Epithelial cell of prostate (primary cell): Measurements from ENCODE around the gene GTF3C1.

ENCODE experiments used
- DNase-seq: peaks from one replicate; pipeline ENCODE4 v3.0.0-alpha.2; 2011; ENCODE audit warnings: low read depth, low spot score
- H3K27ac ChIP-seq: fragments of 450-650 bp; 2 replicates; pipeline ENCODE4 v1.5.1; 2017; ENCODE audit warnings: mild to moderate bottlenecking

GTF3C1 gene

DNA sequence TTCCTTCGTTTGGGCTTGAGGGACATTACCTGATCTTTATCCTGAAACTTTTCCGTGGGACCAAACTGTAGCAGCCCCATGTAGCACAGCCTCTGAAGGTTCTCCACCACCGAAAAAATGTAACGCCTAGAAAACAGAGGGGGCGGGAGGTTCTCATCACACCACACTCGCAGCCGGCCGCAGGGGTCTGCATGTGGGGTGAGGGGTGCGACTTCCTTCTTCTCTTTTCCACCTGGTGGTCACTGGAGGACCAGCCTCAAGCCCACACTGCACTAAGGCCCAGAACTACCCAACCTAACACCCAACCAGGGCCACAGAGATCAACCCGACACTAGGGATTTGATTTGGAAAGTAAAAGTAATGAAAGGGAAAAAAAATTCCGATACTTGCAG lies 57.1 kb downstream of the GTF3C1 start:
- no peak overlapping the region for H3K27ac ChIP-seq
- no peak for DNase-seq

DNA sequence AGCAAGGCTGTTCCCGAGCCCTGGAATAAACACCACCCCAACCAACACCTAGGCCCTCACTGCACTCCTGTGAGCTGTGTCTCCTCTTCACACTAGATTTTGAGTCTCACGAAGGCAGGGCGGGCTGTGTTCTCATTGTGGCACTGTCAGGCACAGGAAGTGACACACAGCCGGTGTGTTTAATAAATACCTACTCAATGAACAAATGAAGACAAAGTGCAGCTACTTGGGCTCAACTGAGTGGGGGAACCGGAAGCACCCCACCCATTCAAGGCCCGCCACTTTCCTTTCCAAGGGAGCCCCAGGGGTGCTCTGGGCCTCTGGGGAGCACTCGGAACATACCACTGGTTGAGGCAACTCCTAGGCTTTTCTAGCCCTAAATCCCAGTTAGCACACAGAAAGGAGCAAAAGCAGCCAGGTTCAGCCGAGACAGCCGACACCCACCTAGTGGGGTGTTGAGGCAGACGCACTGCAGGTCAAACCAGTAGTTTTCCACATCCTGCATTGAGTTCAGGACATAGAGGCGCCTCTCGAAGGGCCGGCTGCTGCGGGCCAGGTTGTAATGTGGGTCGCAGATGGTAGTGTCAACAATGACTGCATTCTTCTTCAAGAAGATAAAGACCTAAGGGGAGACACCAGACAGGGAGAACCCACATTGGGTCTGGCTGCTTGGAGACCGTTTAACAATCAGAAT lies 57.7 kb downstream of the GTF3C1 start:
- no peak for DNase-seq
- H3K27ac ChIP-seq: no peak overlapping the region

DNA sequence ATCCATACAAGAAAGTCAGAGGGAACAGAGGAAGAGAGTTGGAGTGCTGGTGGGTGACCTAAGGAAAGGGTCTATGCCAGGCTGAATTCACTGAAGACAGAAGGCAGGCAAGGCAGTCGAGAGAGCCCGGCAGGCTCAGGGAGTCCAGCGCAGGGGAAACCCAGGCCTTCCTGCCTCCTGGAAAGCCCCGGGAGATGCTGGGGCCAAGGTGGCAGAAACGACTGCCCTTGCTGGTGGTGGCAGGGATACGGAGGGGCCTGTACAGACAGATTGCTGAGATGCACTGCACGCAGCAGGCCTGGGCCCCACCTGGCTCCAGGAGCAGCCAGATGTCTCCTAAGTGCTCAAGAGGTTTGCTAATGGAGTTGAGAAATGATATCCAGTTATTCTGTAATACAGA lies 59.8 kb downstream of the GTF3C1 start:
- no peak for DNase-seq
- H3K27ac ChIP-seq: no peak overlapping the region

DNA sequence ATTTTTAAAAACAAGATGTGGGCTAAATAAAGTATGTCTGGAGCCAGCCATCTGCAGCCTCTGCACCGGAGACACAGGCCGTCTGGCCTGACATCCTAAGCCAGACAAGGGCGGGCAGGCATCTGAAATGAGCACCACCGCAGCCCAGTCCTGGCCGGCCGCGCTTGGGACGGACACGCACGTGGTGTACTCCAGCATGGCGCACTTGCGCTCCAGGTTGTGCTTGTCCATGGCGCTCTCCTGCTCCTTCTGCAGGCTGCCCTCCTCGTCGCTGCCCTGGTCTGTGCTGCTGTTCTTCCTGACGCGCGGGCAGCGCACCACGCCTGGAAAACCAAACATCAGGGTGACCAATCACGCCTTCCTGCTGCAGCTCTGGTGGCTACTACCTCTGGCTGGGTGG lies 60.3 kb downstream of the GTF3C1 start:
- DNase-seq: no peak
- H3K27ac ChIP-seq: no peak overlapping the region

DNA sequence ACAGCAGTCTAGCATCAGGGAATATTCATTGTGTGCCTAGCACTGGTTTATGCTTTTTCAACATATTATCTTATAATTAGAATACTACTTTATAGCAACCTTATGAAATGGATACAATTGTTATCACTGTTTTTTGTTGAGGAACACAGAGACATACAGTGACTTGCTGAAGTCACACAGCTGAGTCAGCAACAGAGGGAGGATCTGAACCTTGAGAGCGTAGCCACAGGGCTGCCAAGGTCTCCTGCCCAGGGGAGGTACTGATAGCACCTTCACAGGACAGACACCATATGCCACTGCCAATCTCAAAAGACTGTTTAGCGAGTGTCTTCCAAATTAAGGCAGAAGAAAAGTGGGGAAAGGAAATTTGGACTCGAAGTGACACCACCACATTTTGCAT lies 63.0 kb downstream of the GTF3C1 start:
- no peak overlapping the region for H3K27ac ChIP-seq
- no peak for DNase-seq

DNA sequence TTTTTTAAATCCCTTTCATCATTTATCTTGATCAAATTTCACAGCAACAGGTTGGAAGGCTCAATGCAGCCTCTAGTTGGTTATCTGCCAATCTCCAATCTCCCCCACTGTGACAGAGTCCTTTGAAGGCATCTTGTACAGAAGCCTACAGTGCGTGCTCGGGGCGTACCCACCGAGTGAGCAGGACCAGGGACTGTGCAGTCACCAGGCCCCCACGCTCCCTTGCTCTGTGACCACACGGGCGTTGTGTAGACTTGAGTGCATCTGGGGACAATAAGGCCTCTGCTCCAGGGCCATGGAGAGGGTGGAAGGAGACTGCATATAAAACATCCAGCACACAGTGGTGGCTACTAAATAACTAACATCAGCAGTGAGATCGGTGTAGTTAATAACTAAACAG lies 63.4 kb downstream of the GTF3C1 start:
- DNase-seq: no peak
- no peak overlapping the region for H3K27ac ChIP-seq

DNA sequence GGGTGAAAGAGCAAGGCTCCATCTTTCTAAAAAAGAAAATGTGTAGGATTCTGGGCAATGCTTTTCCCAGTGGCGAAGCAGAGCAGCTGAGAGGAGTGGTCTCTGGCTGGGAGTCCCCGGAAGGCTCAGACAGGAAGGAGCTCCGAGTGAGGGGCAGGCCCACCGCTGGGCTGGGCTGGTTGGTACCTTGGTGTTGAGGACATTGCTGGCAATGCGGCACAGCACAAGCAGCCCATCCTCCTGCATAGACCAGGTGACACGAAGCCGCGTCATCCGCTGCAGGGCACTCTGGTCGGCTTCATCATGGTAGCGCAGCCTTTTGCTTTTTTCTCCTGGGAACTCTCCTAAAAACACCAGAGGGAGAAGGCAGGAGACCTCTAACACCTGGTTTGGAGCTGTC lies 63.9 kb downstream of the GTF3C1 start:
- no peak for DNase-seq
- no peak overlapping the region for H3K27ac ChIP-seq

DNA sequence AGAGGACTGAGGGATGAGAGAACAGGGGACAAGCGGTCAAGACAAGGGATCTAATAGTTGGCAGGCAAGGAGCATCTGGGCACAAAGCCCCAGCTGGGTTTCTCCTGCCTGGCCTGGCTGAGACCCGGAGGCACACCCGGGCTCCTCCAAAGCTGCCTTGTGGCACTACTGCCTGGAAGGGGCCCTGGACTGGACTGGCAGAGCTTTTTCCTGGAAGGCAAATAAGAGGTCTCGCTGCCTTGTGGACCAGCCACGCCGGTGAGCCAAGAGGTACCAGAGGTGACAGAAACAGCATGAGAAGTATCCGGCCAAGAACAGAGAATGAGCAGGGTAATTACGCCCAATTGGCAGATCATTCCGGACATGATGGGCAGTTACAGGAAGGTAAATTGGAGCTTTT lies 64.6 kb downstream of the GTF3C1 start:
- no peak overlapping the region for H3K27ac ChIP-seq
- DNase-seq: no peak

DNA sequence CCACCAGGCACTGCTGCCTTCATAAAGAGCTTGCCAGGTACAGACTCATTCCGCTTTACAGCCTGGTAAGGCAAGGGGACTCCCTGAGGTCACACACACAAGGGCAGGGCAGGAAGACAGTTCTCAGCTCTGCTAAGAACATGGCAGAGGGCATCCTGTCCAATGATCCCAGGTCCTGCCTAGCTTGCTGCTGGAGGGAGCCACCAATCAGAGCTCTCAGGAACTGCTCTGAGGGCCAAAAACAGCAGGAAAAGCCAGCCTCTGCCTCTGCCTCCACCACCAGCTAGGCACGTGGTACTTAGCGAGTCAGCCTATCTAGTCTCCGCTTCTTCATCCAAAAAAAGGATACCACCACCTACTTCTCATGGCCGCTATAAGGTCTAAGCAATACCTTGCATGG lies 66.1 kb downstream of the GTF3C1 start:
- DNase-seq: no peak
- H3K27ac ChIP-seq: no peak overlapping the region

DNA sequence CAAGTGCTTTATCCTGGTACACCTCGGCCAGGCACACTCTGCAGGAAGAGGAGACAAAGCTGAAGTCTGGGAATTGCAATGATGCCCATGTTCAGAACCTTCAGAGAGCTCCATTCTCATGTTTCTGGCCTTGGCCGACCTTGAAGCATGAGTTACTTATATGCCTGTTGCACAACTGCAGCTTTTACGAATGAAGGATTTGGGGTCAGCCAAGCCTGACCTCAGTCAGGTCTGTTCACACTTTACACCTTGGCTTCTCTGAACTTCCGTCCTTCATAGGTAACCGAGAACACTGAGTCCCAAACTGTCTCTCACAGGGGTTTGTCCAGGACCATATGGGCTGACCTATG lies 66.7 kb downstream of the GTF3C1 start:
- H3K27ac ChIP-seq: no peak overlapping the region
- no peak for DNase-seq

DNA sequence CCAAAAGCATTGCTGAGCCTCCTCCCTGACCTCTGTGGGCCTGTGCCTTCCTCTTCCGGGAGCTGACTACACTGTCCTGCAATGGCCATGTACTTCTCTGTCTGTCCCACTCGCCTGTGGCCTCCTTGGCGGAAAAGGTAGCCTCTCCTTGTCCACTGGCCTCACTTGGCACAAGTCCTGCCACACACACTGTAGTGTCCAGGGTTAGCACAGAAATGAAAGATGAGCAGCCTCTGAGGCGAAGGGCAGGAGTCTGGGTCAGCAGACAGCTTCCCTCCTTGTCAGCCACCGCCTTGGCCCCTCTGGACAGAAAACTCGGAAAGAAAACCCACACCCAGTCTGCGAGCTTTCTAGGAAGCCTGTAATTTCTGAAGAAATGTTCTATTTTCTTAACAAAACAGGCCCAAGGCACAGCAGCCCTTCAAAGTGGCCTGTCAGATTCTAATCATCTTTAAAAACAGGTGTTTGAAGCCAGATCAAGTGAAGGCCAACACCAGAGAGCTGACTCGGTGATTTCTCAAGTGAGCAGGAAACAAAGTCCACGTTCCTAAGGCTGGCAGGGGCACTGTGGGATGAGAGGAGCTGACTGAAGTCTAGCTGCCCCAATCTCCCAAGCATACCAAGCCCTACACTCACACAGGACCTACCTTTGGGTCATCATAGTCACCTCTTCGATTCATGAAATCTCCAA lies 67.2 kb downstream of the GTF3C1 start:
- DNase-seq: no peak
- H3K27ac ChIP-seq: no peak overlapping the region

DNA sequence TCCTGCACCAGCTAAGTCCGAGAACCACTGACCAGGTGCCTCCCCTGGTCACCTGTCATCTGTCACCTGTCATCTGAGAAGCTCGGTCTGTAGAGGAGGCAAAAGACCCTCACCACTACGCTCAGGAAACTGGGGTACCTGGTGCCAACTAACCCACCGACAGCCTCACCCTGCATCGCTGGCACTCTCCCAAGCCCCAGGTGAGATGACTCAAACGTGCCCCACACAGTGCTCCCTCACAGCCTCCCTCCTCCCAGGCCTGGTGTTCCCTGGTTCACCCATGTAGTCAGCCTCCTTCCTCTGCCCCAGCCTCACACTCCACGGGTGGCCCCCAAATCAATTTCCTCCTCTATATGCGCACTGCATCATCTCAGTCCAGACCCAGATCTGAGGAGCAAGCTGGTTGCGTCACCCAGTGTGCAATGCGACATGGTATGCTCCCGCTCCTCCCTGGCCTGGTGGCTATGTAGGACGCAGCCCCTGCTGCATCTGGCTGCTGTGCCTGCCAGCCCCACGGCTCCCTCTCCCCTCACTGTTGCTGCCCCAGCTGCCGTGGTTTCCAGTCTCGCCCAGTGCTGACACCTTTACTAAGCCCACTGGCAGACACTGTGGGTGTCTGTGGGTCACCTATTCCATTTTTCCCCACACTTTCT lies 68.3 kb downstream of the GTF3C1 start:
- no peak for DNase-seq
- no peak overlapping the region for H3K27ac ChIP-seq

DNA sequence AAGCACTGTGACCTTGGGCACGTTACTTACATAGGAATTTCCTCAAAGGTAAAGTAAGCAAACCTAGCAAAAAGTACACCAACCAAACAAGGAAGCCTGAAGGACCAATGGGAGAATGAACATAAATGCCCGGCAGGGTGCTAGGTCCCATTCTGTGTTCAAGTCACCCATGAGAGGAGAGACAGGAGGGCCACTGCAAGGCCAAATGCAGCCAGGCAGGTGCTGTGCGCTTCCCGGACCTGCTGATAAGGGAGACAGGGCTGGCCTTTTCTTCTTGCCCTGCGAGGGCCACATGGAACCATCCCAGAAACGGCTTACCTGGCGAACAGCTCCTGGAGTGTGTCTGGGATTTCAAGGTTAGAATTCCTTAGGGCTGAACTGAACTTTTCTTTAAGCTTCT lies 69.0 kb downstream of the GTF3C1 start:
- no peak for DNase-seq
- H3K27ac ChIP-seq: no peak overlapping the region

DNA sequence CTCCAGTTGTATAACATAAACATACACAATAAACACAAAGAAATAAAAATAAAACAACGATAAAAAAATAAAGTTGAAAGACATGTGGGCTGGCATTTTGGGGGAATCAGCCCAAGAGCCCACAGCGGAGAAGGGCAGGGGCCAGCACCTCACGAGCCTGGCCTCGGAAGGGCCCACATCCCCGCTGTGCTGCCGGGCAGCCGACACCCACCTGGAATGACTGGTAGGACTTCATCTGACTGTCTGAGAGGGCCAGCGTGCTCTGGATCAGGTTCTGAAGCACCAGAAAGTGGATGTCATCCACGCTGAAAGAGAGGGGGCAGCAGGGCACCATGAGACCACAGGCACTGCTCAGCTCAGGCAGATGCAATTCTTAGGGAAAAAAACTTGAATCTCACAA lies 73.5 kb downstream of the GTF3C1 start:
- no peak for DNase-seq
- H3K27ac ChIP-seq: peak overlapping the region; percentile 26

DNA sequence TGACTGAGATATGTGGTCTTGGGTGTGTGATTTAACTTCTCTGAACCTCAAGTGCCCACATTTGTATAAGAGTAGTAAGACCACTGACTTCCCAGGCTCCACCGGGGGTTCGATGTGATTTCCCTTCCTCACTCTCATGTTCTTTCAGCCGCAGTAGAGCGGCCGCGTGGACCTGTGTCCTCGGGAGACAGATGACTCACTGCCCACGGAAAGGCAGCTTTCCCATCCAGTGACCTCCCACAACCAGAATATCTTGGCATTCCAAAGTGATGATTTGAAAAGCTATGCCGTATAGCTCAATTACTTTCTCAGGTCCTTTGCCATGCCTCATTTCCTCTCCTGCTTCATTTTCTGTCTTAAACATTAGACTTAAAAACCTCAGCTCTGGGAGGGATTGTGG lies 74.2 kb downstream of the GTF3C1 start:
- H3K27ac ChIP-seq: peak overlapping the region; percentile 26
- no peak for DNase-seq

DNA sequence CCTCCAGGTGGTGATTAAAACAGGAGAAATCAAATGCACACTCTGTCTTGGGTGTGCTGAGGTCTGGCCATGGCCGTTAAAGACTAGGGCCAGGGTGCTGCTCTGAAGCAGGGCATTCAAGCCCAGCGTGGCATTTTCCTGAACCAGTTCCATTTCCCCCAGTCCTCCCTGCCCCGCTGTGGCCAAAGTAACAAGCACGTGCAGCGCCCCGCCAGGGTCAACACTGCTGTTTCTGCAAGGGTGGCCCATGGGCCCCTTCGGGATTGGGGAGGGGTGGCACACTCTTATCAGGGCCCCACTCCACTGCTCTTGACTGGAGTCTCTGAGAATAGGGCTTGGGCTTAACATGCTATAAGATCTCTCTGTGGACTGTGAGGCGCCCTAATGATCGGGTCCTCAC lies 74.8 kb downstream of the GTF3C1 start:
- no peak for DNase-seq
- H3K27ac ChIP-seq: no peak overlapping the region

DNA sequence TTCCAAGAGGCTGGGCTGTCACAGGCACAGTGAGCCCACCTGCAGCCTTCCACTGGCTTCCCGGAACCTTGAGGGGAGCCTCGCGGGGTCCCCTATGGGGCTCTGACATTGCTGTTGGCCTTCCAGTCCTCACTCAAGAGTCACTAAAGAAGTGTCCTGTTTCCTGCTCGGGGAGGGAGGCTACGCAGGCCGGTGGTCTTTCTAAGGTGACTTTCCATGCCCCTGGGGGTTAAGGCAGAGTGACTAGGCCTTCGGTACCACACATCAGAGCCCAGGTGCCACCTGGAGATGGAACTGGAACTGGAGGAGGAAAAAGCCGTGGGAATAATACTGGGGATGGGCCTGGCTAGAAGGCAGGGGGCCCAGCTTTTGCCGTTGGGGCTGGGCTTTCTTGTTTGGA lies 75.7 kb downstream of the GTF3C1 start:
- DNase-seq: no peak
- H3K27ac ChIP-seq: no peak overlapping the region

DNA sequence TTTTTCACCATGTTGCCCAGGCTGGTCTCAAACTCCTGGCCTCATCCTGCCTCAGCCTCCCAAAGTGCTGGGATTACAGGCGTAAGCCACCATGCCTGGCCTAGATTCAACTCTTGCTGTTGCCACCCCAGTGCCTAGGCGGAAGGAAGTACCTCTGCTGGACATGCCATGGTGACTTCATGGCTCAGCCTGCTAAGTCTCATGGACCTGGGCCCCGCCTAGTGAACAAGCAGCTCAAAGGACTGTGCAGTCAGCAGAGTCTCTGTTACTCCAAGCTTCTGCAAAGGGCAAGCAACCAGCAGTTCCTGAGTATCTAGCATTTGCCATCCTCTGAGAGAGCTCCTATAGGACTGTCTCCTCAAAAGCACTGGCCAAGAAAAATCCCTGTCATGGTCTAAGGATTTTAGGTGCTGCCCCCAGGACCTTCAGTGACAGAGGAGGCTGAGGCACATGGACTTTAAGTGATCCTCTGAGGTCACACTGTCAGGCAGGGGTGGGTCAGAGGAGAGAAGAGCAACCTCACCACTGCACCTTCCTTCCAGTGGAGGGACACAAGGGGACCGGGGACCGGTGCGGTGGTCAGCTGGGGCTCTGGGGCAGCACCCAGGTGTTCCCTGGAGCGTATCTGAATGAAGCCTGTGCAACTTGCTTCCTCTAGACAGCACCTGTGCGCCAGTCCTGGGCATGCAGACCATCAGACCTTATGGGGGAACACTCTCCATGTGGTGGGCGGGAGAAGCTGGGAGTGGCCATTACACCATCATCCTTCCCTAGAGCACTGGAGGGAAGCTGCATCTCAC lies 76.4 kb downstream of the GTF3C1 start:
- no peak for DNase-seq
- H3K27ac ChIP-seq: no peak overlapping the region

DNA sequence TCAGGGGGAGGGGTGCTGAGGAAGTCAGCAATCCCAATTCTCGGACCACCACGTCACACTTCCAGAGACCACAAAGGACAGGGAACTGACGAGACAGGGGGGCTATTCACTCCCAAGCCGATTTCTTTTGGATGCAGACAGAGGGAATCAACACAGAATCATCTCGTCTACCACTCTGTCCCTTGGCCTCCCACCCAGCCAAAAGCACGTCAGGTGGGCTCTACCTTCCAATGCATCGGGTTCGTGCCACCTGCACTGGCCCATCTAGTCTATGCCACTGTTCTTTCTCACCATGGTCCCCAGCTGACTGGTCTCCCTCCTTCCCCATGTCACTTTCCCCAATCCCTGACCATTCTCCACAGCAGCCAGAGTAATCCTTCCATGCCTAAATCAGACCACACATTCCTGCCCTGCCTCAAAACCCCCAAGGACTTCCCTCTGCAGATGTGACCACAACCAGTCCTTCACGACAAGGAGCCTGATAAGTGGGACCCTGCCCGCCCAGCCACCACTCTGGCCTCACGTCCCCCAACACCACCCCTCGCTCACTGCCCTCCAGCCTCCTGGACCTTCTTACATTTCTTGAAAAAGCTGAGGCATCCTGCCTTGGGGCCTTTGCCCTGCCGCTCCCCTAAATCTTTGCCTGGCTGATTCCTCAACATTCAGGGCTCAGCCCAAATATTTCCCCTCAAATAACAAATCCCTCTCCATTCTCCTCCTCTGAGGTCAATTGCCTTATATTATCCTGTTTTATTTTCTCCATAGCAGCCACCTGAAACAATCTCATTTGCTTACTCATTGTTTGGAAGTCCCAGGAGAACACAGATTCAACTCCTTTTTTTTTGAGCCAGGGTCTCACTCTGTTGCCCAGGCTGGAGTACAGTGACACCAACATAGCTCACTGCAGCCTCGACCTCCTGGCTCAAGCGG lies 77.4 kb downstream of the GTF3C1 start:
- no peak for DNase-seq
- H3K27ac ChIP-seq: no peak overlapping the region

DNA sequence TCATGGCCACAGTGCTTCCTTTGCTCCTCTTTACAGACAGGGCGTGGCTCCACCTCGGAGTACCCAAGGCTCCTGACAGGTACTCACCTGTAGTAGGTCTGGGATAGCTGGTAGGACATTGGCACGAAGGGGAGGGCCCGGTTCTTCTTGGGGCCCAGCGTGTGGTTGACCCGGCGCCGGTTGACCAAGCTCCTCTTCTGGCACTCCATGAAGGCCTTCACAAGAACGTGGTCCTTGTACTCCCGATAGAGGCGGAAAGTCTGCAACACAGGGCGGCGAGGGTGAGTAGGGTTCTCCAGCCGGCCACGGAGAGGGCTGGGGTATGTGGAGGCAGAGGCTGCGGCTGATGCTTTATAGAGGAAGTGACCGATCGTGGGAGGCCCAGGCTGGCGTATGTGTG lies 78.1 kb downstream of the GTF3C1 start:
- no peak overlapping the region for H3K27ac ChIP-seq
- no peak for DNase-seq
